Adrenal gland (tissue), 5 donors: ENCODE measurements around the gene MPI.

ENCODE experiments used
- CTCF ChIP-seq, 6 experiments: fragments of 450-650 bp in 4 of 6; fragments of 200-600 bp in 2 of 6; sonication (generic) in 1 of 6; IDR thresholded peaks; 1 replicate in 5 of 6; 2 replicates in 1 of 6; pipeline versions ENCODE4 v1.5.1 to v1.8.0; 2016 to 2021; ENCODE audit warnings: antibody characterized with exemption in 6 of 6, mild to moderate bottlenecking in 2 of 6, moderate library complexity in 1 of 6
- POLR2A ChIP-seq, 2 donors: fragments of 450-650 bp; IDR thresholded peaks; one replicate each; pipeline ENCODE4 v1.6.1; 2017; ENCODE audit warnings: antibody characterized with exemption in 2 of 2, mild to moderate bottlenecking in 2 of 2, moderate library complexity in 1 of 2
- donor health status: DM: no; HTN: no; CAD: no.

GRCh38 chr15:74907163-74907870 lies 17.5 kb downstream of the MPI start:
- TF ChIP-seq CTCF (IDR thresholded peaks at IDR 0.05) (no peak), POLR2A (IDR thresholded peaks at IDR 0.05) (no peak)
